Measurements from ENCODE around the gene MAP2K7.
"Not testable (repeated sequence)": the region's sequence is repeated elsewhere in the genome, so short reads cannot be mapped to it uniquely, and the experiment has no call there.

Gene MAP2K7

GRCh38 chr19:7920519-7921301 is 17.0 kb downstream of the MAP2K7 start:
- peak; percentile 95 to 98 for DNase-seq

GRCh38 chr19:7921302-7921966 is 17.8 kb downstream of the MAP2K7 start:
- peak in 1 of 2 experiments; percentile 42 for DNase-seq

- no peak for DNase-seq
Measured at GRCh38 chr19:7921967-7922835, 18.5 kb downstream of the MAP2K7 start.

- no peak for DNase-seq
Measured at GRCh38 chr19:7922836-7923195, 19.1 kb downstream of the MAP2K7 start.

GRCh38 chr19:7923295-7924191 is 19.9 kb downstream of the MAP2K7 start:
- DNase-seq: no peak

- no peak for DNase-seq
Measured at GRCh38 chr19:7924241-7924640, 20.6 kb downstream of the MAP2K7 start.

GRCh38 chr19:7924651-7925170 is 21.0 kb downstream of the MAP2K7 start:
- no peak for DNase-seq

- peak; percentile 48 to 59 for DNase-seq
Measured at GRCh38 chr19:7925171-7925851, 21.6 kb downstream of the MAP2K7 start.

- no peak for DNase-seq
Measured at GRCh38 chr19:7926021-7926726, 22.5 kb downstream of the MAP2K7 start, which contains the start of gene CTXN1. CTXN1 (minus strand) TSS chr19:7926135; CDS start chr19:7925538, 597 bp downstream.

- no peak for DNase-seq
Measured at GRCh38 chr19:7926727-7927604, 23.3 kb downstream of the MAP2K7 start.

- DNase-seq: no peak
Measured at GRCh38 chr19:7927605-7928333, 24.1 kb downstream of the MAP2K7 start.

GRCh38 chr19:7928334-7928706 is 24.6 kb downstream of the MAP2K7 start:
- no peak for DNase-seq

- DNase-seq: peak; percentile 53 to 74
Measured at GRCh38 chr19:7928741-7929701, 25.3 kb downstream of the MAP2K7 start.

- DNase-seq: not testable (repeated sequence)
Measured at GRCh38 chr19:7930030-7930429, 26.4 kb downstream of the MAP2K7 start.

GRCh38 chr19:7930765-7931164 is 27.1 kb downstream of the MAP2K7 start:
- DNase-seq: no peak

- DNase-seq: no peak
Measured at GRCh38 chr19:7931221-7932061, 27.8 kb downstream of the MAP2K7 start.

All from Kasumi-1 (cell line).